SK-N-SH (cell line): ENCODE results near the gene OGFOD3.

Source experiments
- CTCF ChIP-seq: fragments of 200-600 bp; sonication (generic); IDR thresholded peaks from 2 replicates; pipeline ENCODE4 v1.6.1; 2017; ENCODE audit warnings: antibody characterized with exemption, mild to moderate bottlenecking, moderate library complexity
- FOSL2 ChIP-seq: IDR thresholded peaks from 2 replicates; pipeline ENCODE4 v1.4.0; 2012; ENCODE audit warnings: low read depth, mild to moderate bottlenecking, moderate library complexity, borderline replicate concordance
- POLR2AphosphoS5 ChIP-seq: IDR thresholded peaks from 2 replicates; pipeline ENCODE4 v1.6.1; 2012; ENCODE audit warnings: low read depth, low read length
- RAD21 ChIP-seq: IDR thresholded peaks from 2 replicates; pipeline ENCODE4 v1.6.1; 2012; ENCODE audit warnings: mild to moderate bottlenecking, low read length
- RCOR1 ChIP-seq: fragments of 150-350 bp; IDR thresholded peaks from 2 replicates; pipeline ENCODE4 v1.6.1; 2017; ENCODE audit warnings: antibody characterized with exemption, low read length
- REST ChIP-seq: IDR thresholded peaks from 2 replicates; pipeline ENCODE4 v1.6.1; 2012; ENCODE audit warnings: mild to moderate bottlenecking, low read depth, low read length, moderate library complexity
- SMC3 ChIP-seq: IDR thresholded peaks from 2 replicates; pipeline ENCODE4 v1.6.1; 2012; ENCODE audit warnings: low read depth, low read length, improper control_type of control experiment
- ZBTB33 ChIP-seq: IDR thresholded peaks from 2 replicates; pipeline ENCODE4 v1.4.0; 2012; ENCODE audit warnings: low read depth, borderline replicate concordance

GRCh38 chr17:82441691-82442487, 23.5 kb upstream of the OGFOD3 start:
- TF ChIP-seq REST (no peak), FOSL2 (no peak), CTCF (no peak), POLR2AphosphoS5 (no peak), RAD21 (no peak), ZBTB33 (no peak), RCOR1 (no peak), SMC3 (no peak)
